Posterior vena cava (tissue), 2 donors: ENCODE results near the gene CSH1. TPM values are rescaled to one million over a fixed set of nuclear protein-coding genes. Genes with fewer than 3 reads are reported as not detected.

Experiments used
- total RNA-seq, 2 donors: library from RNA; stranded (reverse); fragmentation: NEBNext Ultra II Directional; extraction: Animal tissue kit (Norgen Biotek cat#: 25700); gene quantifications; one replicate each; pipeline ENCODE4 v1.2.1, GENCODE V29; 2021
- donor health status: DM: yes; HTN: yes; CAD: no.
- donor health status: DM: yes; HTN: yes; CAD: no.

The CSH1 gene
- total RNA-seq, 2 donors from 2014 or later, result not detected

Other genes with a start within 250 kb of the CSH1 start
- gene LIMD2, start 196.4 kb downstream of the CSH1 start, total RNA-seq, result 10 to 100 TPM in 1 of 2 donors, 1 to 10 TPM in 1; 9.6 to 13.0 TPM
- gene STRADA, start 154.8 kb downstream of the CSH1 start, total RNA-seq, result 10 to 100 TPM; 27.5 to 30.8 TPM
- 10 to 100 TPM; 52.5 to 58.5 TPM for gene CCDC47, start 123.0 kb downstream of the CSH1 start, total RNA-seq
- gene DDX42, start 122.4 kb downstream of the CSH1 start, total RNA-seq, result 10 to 100 TPM; 80.9 to 89.7 TPM
- 100 to 1,000 TPM in 1 of 2 donors, 10 to 100 TPM in 1; 94.8 to 104 TPM for gene PSMC5, start 69.1 kb downstream of the CSH1 start, total RNA-seq
- gene FTSJ3, start 68.9 kb downstream of the CSH1 start, total RNA-seq, result 10 to 100 TPM; 25.2 to 26.0 TPM
- gene SMARCD2, start 53.9 kb downstream of the CSH1 start, total RNA-seq, result 10 to 100 TPM; 45.6 to 76.9 TPM
- gene CSH2, start 22.9 kb downstream of the CSH1 start, total RNA-seq, result not detected
- gene GH2, start 14.6 kb downstream of the CSH1 start, total RNA-seq, result not detected
- gene CSHL1, start 14.7 kb upstream of the CSH1 start, total RNA-seq, result not detected
- gene GH1, start 22.3 kb upstream of the CSH1 start, total RNA-seq, result not detected
- gene CD79B, start 35.8 kb upstream of the CSH1 start, total RNA-seq, result 1 to 10 TPM; 5.1 to 5.5 TPM
- 1 to 10 TPM in 1 of 2 donors, under 1 TPM in 1; 0.76 to 2.2 TPM for gene SCN4A, start 76.3 kb upstream of the CSH1 start, total RNA-seq
- gene PRR29, start 101.8 kb upstream of the CSH1 start, total RNA-seq, result under 1 TPM; 0.29 to 0.69 TPM
- 10 to 100 TPM; 26.7 to 36.4 TPM for gene ICAM2, start 124.1 kb upstream of the CSH1 start, total RNA-seq
- 10 to 100 TPM; 17.2 to 18.6 TPM for gene ERN1, start 233.6 kb upstream of the CSH1 start, total RNA-seq